BJ (cell line): ENCODE measurements around the gene COP1. TPM values are rescaled to one million over a fixed set of nuclear protein-coding genes. Genes with fewer than 3 reads are reported as not detected.

ENCODE experiments used
- CTCF ChIA-PET: fragments of 350-600 bp; formaldehyde crosslinking; extraction: SDS; loops from one replicate; lab custom pipeline; 2021; ENCODE audit warnings: antibody characterized with exemption, inconsistent platforms; lab: Yijun Ruan, JAX
- POLR2A ChIA-PET: fragments of 300-600 bp; sonication (Branson Sonifier 250); formaldehyde crosslinking; extraction: SDS; loops from one replicate; lab custom pipeline; 2021; ENCODE audit warnings: antibody characterized with exemption; lab: Charles Lee
- DNase-seq: peaks from one replicate; pipeline ENCODE4 v3.0.0-alpha.2; 2011; ENCODE audit warnings: low read depth
- H3K27me3 ChIP-seq: 2 replicates; pipeline ENCODE4 v1.6.0; 2011; ENCODE audit warnings: low read length; ENCODE audit not compliant: control insufficient read depth, insufficient read depth
- H3K36me3 ChIP-seq: 2 replicates; pipeline ENCODE4 v1.5.1; 2011; ENCODE audit warnings: low read length; ENCODE audit not compliant: control insufficient read depth, insufficient read depth
- H3K4me3 ChIP-seq: 2 replicates; pipeline ENCODE4 v1.5.1; 2011; ENCODE audit warnings: low read depth, mild to moderate bottlenecking, control low read depth, low read length
- CTCF ChIP-seq: IDR thresholded peaks from 2 replicates; pipeline ENCODE4 v1.5.1; 2011; ENCODE audit warnings: low read depth, mild to moderate bottlenecking, control low read depth, inconsistent platforms, low read length, moderate library complexity; ENCODE audit not compliant: insufficient read depth
- polyA plus RNA-seq: library from polyadenylated mRNA; depleted of rRNA; stranded (reverse); fragments of >200 nt; gene quantifications from 2 replicates; pipeline ENCODE4 v1.2.3, GENCODE V29; 2011
- small RNA-seq: library from RNA; depleted of rRNA; stranded (forward); fragments of <200 nt; gene quantifications from one replicate; pipeline ENCODE3, GENCODE V24; 2012; ENCODE audit warnings: low replicate concordance, low read depth; ENCODE audit not compliant: insufficient read length

The COP1 gene
- polyA plus RNA-seq, 1 experiment: 14.8 TPM

- no peak for DNase-seq
- ChIA-PET POLR2A (no interaction called here), CTCF (interaction anchor here (0.7 to 1.6 kb wide), 3 partner anchors 9 to 25 kb away, joined by 3 to 4 read pairs (median 4); no protein-coding TSS in a partner anchor)
- Histone ChIP-seq H3K27me3 (no peaks in the 10 kb centered on the region), H3K36me3 (no peaks in the 10 kb centered on the region), H3K4me3 (no peak overlapping the region)
- TF ChIP-seq CTCF: no peak
Observed at GRCh38 chr1:175900171-175900570, 306.9 kb downstream of the COP1 start.

- ChIA-PET CTCF (interaction anchor here (1.2 kb wide), 1 partner anchor 184 kb away, joined by 4 read pairs; no protein-coding TSS in a partner anchor), POLR2A (no interaction called here)
- Histone ChIP-seq H3K36me3 (no peaks in the 10 kb centered on the region), H3K4me3 (no peak overlapping the region), H3K27me3 (no peaks in the 10 kb centered on the region)
- DNase-seq: no peak
- TF ChIP-seq CTCF: no peak
Observed at GRCh38 chr1:175895966-175896365, 311.1 kb downstream of the COP1 start.

Small RNAs within 50 kb of the gene (small RNA-seq; reads per million reads assigned to genes)
- gene RF00066 (not detected), gene RNU2-12P (not detected), gene RPS29P5 (not detected), gene SCARNA3 (21.7 reads per million, percentile 84 among the genes with 10 or more reads in this experiment)
